Measurements from ENCODE around the gene MRPS23.

The MRPS23 gene

GRCh38 chr17:57872536-57872935, 22.7 kb upstream of the MRPS23 start:
- TF ChIP-seq CTCF (IDR thresholded peaks at IDR 0.05; ENCODE audit: low read depth, low read length) = no peak
- no peak overlapping the region for H3K4me3 ChIP-seq (ENCODE audit: low read depth, low read length)

GRCh38 chr17:57871863-57872262, 22.0 kb upstream of the MRPS23 start:
- H3K4me3 ChIP-seq (ENCODE audit: low read depth, low read length) = no peak overlapping the region
- TF ChIP-seq CTCF (IDR thresholded peaks at IDR 0.05; ENCODE audit: low read depth, low read length) = no peak

DNA sequence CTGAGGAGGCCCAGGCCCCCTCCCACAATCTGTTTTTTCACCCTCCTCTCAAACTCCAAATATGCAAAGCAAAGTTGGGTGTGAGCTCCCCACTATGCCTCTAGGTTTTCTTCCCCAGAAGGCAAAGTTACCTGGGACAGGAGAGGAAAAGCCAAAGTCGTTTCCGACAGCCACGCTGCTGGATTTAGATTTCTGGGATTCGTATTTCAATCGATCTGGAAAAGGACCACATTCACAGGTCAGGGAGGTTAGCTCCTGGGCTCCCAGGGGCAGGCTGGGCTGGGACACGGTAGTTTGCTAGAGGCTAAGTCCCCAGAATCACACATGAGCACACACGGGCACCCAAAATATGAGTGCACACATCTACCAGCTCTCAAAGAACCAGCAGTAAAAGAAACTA, 21.3 kb upstream of the MRPS23 start:
- TF ChIP-seq CTCF (IDR thresholded peaks at IDR 0.05; ENCODE audit: low read depth, low read length) = no peak
- H3K4me3 ChIP-seq (ENCODE audit: low read depth, low read length) = no peak overlapping the region

GRCh38 chr17:57870283-57870635, 20.4 kb upstream of the MRPS23 start:
- no peak for TF ChIP-seq CTCF (IDR thresholded peaks at IDR 0.05; ENCODE audit: low read depth, low read length)

GRCh38 chr17:57869617-57870282, 19.9 kb upstream of the MRPS23 start:
- TF ChIP-seq CTCF (IDR thresholded peaks at IDR 0.05; ENCODE audit: low read depth, low read length) = no peak
- no peak overlapping the region for H3K4me3 ChIP-seq (ENCODE audit: low read depth, low read length)

More at GRCh38 chr17:57870283-57870635, 20.4 kb upstream of the MRPS23 start:
- H3K4me3 ChIP-seq (ENCODE audit: low read depth, low read length) = no peak overlapping the region

GRCh38 chr17:57868910-57869616, 19.2 kb upstream of the MRPS23 start:
- H3K4me3 ChIP-seq (ENCODE audit: low read depth, low read length) = no peak overlapping the region
- no peak for TF ChIP-seq CTCF (IDR thresholded peaks at IDR 0.05; ENCODE audit: low read depth, low read length)

Data from WI38 (cell line).